K562 (cell line): ENCODE results near the gene MIP. TPM values are rescaled to one million over a fixed set of nuclear protein-coding genes. Genes with fewer than 3 reads are reported as not detected.

Experiments used
- CHCHD3 ChIP-seq: fragments of 250-450 bp; sonication (Bioruptor Pico); IDR thresholded peaks from 2 replicates; pipeline ENCODE4 v2.1.2; 2022; ENCODE audit warnings: mild to moderate bottlenecking
- ELF2 ChIP-seq: fragments of 250-450 bp; sonication (Bioruptor Pico); IDR thresholded peaks from 2 replicates; pipeline ENCODE4 v1.5.0; 2021; ENCODE audit warnings: mild to moderate bottlenecking
- HNRNPL ChIP-seq: fragments of 200-400 bp; formaldehyde crosslinking; IDR thresholded peaks from 2 replicates; pipeline ENCODE4 v1.6.1; 2017; ENCODE audit warnings: low read depth, mild to moderate bottlenecking, low read length
- ILF3 ChIP-seq: fragments of 450-650 bp; IDR thresholded peaks from 2 replicates; pipeline ENCODE4 v1.6.1; 2018; ENCODE audit warnings: antibody characterized with exemption, mild to moderate bottlenecking, moderate library complexity, borderline replicate concordance
- MBD2 ChIP-seq: sonication (generic); IDR thresholded peaks from 2 replicates; pipeline ENCODE4 v1.6.1; 2016; ENCODE audit warnings: low read depth, borderline replicate concordance
- MCM7 ChIP-seq, 2 experiments: fragments of 450-650 bp; IDR thresholded peaks; 2 replicates each; pipeline ENCODE4 v1.6.1; 2016 to 2018
- MLX ChIP-seq, 2 experiments: fragments of 450-650 bp in 1 of 2; sonication (generic) in 1 of 2; formaldehyde crosslinking; conservative IDR thresholded peaks; 2 replicates each; pipeline versions ENCODE4 v1.4.0 to v1.8.1; 2020 to 2022; ENCODE audit warnings: mild to moderate bottlenecking in 1 of 2, missing genetic modification reagents in 1 of 2
- MNT ChIP-seq, 2 experiments: fragments of 450-650 bp; conservative IDR thresholded peaks; 2 replicates each; pipeline ENCODE4 v1.6.1; 2017; ENCODE audit warnings: mild to moderate bottlenecking in 2 of 2, moderate library complexity in 2 of 2
- MYBL2 ChIP-seq, 2 experiments: fragments of 450-650 bp in 1 of 2; sonication (generic) in 1 of 2; formaldehyde crosslinking in 1 of 2; IDR thresholded peaks; 2 replicates each; pipeline versions ENCODE4 v1.6.1 to v1.8.1; 2017 to 2022; ENCODE audit warnings: borderline replicate concordance in 1 of 2, inconsistent platforms in 1 of 2, low read depth in 1 of 2, mild to moderate bottlenecking in 1 of 2, missing genetic modification reagents in 1 of 2, moderate library complexity in 1 of 2
- NR2F6 ChIP-seq: fragments of 450-650 bp; formaldehyde crosslinking; IDR thresholded peaks from 2 replicates; pipeline ENCODE4 v1.4.0; 2020; ENCODE audit warnings: mild to moderate bottlenecking
- POLR2G ChIP-seq: fragments of 200-400 bp; formaldehyde crosslinking; IDR thresholded peaks from 2 replicates; pipeline ENCODE4 v1.6.1; 2017; ENCODE audit warnings: low read depth, mild to moderate bottlenecking, antibody characterized with exemption, low read length, moderate library complexity
- POU5F1 ChIP-seq: fragments of 150-350 bp; IDR thresholded peaks from 2 replicates; pipeline ENCODE4 v1.6.1; 2014; ENCODE audit warnings: borderline replicate concordance, low read length, low read depth, mild to moderate bottlenecking; ENCODE audit not compliant: partially characterized antibody
- SP1 ChIP-seq: sonication (generic); formaldehyde crosslinking; IDR thresholded peaks from 2 replicates; pipeline ENCODE4 v1.8.1; 2022; ENCODE audit warnings: mild to moderate bottlenecking, missing genetic modification reagents
- SREBF2 ChIP-seq: sonication (generic); formaldehyde crosslinking; IDR thresholded peaks from 2 replicates; pipeline ENCODE4 v1.4.0; 2020; ENCODE audit warnings: mild to moderate bottlenecking, missing genetic modification reagents
- ZNF124 ChIP-seq: sonication (generic); formaldehyde crosslinking; IDR thresholded peaks from 2 replicates; pipeline ENCODE4 v1.8.1; 2022; ENCODE audit warnings: missing genetic modification reagents
- ZNF445 ChIP-seq: fragments of 250-450 bp; sonication (Bioruptor Pico); IDR thresholded peaks from 2 replicates; pipeline ENCODE4 v1.4.0; 2020; ENCODE audit warnings: low read depth, mild to moderate bottlenecking, moderate library complexity
- ZNF561 ChIP-seq: fragments of 450-650 bp; formaldehyde crosslinking; conservative IDR thresholded peaks from 2 replicates; pipeline ENCODE4 v1.4.0; 2020; ENCODE audit warnings: mild to moderate bottlenecking, moderate library complexity
- polyA plus RNA-seq, 8 experiments: library from polyadenylated mRNA; depleted of rRNA in 4 of 8; stranded (reverse) in 5 of 8; unstranded in 3 of 8; fragments of >200 nt; fragmentation: Nextera tagmentation in 2 of 8; fragmentation: Illumina TruSeq in 1 of 8; extraction: Ambion mirVana in 2 of 8; extraction: Trizol in 1 of 8; gene quantifications; 2 replicates each; pipeline versions ENCODE4 v1.2.1 to v1.2.3, GENCODE V29; 2011 to 2014; ENCODE audit warnings: inconsistent platforms in 1 of 8, missing spikeins in 1 of 8
- total RNA-seq, 7 experiments: library from RNA; depleted of rRNA in 6 of 7; stranded (reverse); fragments of >200 nt in 6 of 7; fragmentation: Illumina TruSeq in 2 of 7; extraction: Trizol in 2 of 7; gene quantifications; 2 replicates each; pipeline versions ENCODE4 v1.2.1 to v1.2.3, GENCODE V29; 2011 to 2021; ENCODE audit warnings: low replicate concordance in 1 of 7
- TF ChIP-seq, protein P1 (sequence below): sonication (generic); IDR thresholded peaks from 2 replicates; pipeline ENCODE4 v1.6.1; 2016
- TF ChIP-seq, protein P2 (sequence below): fragments of 450-650 bp; IDR thresholded peaks from 2 replicates; pipeline ENCODE4 v1.6.1; 2016; ENCODE audit warnings: mild to moderate bottlenecking
- TF ChIP-seq, protein P3 (sequence below): fragments of 200-800 bp; sonication (Bioruptor generic); IDR thresholded peaks from 2 replicates; pipeline ENCODE4 v1.6.1; 2017; ENCODE audit warnings: missing genetic modification characterization, missing compliant biosample characterization

MIP gene
- total and polyA plus RNA-seq, 9 of the 15 experiments (the other 6 are each of a cell fraction or from before 2014, with no cell fraction given), result 0.09 to 0.36 (median 0.19) TPM; not detected in 5

GRCh38 chr12:56448860-56449621 is 5.4 kb downstream of the MIP start, which contains the start of gene TIMELESS (continued):
- TF ChIP-seq ZNF561 (CRISPR knock-in tag) (no peak), NR2F6 (CRISPR knock-in tag) (no peak), MBD2 (no peak; the same call in none of the 2 replicates), SP1 (peak; percentile 69), MCM7 (IDR thresholded peaks at IDR 0.05) (no peak), CHCHD3 (CRISPR knock-in tag) (no peak; the same call in 1 of the 2 replicates), POU5F1 (no peak), ZNF124 (no peak), POLR2G (peak; percentile 96), ILF3 (no peak), HNRNPL (no peak), ZNF445 (CRISPR knock-in tag) (no peak), ELF2 (CRISPR knock-in tag) (no peak), SREBF2 (no peak), MNT (conservative IDR thresholded peaks at IDR 0.05) (peak; percentile 92 to 95), MYBL2 (IDR thresholded peaks at IDR 0.05; ENCODE audit: low read depth) (no peak), MYBL2 (CRISPR knock-in tag; IDR thresholded peaks at IDR 0.05; ENCODE audit: borderline replicate concordance) (no peak), MLX (CRISPR knock-in tag; conservative IDR thresholded peaks at IDR 0.05) (0 out of 4 replicates have a peak, but pooled peaks of 1 of the 2 experiments have one; percentile 35)
- TF ChIP-seq, protein P1, sequence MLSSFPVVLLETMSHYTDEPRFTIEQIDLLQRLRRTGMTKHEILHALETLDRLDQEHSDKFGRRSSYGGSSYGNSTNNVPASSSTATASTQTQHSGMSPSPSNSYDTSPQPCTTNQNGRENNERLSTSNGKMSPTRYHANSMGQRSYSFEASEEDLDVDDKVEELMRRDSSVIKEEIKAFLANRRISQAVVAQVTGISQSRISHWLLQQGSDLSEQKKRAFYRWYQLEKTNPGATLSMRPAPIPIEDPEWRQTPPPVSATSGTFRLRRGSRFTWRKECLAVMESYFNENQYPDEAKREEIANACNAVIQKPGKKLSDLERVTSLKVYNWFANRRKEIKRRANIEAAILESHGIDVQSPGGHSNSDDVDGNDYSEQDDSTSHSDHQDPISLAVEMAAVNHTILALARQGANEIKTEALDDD, result no peak
- TF ChIP-seq, protein P2, sequence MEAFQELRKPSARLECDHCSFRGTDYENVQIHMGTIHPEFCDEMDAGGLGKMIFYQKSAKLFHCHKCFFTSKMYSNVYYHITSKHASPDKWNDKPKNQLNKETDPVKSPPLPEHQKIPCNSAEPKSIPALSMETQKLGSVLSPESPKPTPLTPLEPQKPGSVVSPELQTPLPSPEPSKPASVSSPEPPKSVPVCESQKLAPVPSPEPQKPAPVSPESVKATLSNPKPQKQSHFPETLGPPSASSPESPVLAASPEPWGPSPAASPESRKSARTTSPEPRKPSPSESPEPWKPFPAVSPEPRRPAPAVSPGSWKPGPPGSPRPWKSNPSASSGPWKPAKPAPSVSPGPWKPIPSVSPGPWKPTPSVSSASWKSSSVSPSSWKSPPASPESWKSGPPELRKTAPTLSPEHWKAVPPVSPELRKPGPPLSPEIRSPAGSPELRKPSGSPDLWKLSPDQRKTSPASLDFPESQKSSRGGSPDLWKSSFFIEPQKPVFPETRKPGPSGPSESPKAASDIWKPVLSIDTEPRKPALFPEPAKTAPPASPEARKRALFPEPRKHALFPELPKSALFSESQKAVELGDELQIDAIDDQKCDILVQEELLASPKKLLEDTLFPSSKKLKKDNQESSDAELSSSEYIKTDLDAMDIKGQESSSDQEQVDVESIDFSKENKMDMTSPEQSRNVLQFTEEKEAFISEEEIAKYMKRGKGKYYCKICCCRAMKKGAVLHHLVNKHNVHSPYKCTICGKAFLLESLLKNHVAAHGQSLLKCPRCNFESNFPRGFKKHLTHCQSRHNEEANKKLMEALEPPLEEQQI, result no peak
- TF ChIP-seq, protein P3, sequence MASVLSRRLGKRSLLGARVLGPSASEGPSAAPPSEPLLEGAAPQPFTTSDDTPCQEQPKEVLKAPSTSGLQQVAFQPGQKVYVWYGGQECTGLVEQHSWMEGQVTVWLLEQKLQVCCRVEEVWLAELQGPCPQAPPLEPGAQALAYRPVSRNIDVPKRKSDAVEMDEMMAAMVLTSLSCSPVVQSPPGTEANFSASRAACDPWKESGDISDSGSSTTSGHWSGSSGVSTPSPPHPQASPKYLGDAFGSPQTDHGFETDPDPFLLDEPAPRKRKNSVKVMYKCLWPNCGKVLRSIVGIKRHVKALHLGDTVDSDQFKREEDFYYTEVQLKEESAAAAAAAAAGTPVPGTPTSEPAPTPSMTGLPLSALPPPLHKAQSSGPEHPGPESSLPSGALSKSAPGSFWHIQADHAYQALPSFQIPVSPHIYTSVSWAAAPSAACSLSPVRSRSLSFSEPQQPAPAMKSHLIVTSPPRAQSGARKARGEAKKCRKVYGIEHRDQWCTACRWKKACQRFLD, result peak; percentile 41; the same call in 1 of the 2 replicates
